Kidney capillary endothelial cell (primary cell): ENCODE results near the gene KRTAP17-1.

Experiments
- DNase-seq: peaks from one replicate; pipeline ENCODE4 v3.0.0-alpha.2; 2018; ENCODE audit warnings: low spot score

KRTAP17-1 gene

DNA sequence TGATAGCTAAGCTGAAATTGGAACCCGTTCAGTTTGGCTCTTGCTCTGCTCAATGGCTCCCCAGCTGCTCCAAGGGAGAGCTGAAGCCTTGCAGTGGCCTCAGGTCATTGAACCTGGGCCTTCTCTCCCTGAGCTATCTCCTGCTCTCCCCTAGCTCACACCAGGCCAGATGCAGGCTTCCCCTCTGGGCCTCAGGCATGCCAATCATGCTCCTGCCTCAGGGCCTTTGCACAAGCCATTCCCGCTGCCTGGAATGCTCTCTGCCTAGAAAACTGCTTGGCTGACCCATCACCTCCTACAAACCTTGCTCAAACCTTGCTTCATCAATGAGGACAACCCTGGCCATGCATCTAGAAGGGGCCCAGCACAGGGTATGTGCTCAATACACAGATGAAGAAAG lies 16.7 kb upstream of the KRTAP17-1 start:
- DNase-seq, result no peak

DNA sequence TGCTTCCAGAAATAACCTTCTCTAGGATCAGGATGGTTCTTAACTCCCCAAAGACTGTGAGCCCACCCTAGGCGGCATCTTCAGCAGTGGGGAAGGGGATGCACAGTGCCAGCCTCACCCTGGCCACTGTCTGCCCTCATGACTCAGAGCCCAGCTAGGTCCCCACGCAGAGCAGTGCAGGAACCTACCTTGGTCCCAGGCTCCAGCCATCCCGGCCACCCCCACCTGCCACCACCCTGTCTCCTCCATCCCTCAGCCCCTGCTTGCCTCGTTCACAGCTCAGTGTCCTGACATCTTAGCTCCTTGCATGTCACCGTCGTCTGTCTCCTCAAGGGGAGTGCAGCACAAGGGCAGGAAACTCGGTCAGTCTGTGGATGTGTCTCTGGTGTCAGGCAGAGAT lies 16.1 kb upstream of the KRTAP17-1 start:
- no peak for DNase-seq

DNA sequence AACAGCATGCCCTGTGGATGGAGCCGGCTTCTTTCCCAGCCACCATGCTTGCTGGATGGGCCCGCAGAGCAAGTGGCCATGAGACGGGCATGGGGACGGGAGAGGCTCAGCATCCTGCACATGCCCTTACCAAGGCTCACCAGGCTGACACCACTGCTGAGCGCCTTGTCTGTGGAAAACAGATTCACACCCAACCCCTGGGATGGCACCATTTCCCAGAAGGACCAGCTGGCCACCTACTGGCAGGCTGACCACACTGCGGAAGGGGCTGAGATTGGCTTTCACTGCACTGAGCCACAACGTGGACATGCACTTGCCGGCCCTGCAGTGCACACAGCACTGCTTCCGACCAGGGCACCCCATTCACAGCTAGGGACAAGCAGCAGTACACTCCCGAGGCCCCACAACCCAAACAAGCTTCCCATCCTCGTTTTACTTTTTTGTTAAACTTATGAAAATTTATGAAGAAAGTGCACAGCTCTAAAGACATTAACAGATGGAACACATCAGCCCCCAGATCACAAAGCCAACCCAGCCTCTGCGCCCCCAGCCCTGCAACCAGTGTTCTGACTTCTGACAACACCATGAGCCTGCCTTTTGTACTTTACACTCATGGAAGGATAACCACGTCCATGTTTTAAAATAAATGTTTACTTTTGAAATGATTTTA lies 13.9 kb upstream of the KRTAP17-1 start:
- peak; percentile 40 for DNase-seq

- no peak for DNase-seq
Observed at GRCh38 chr17:41328207-41328606, 12.7 kb upstream of the KRTAP17-1 start.

DNA sequence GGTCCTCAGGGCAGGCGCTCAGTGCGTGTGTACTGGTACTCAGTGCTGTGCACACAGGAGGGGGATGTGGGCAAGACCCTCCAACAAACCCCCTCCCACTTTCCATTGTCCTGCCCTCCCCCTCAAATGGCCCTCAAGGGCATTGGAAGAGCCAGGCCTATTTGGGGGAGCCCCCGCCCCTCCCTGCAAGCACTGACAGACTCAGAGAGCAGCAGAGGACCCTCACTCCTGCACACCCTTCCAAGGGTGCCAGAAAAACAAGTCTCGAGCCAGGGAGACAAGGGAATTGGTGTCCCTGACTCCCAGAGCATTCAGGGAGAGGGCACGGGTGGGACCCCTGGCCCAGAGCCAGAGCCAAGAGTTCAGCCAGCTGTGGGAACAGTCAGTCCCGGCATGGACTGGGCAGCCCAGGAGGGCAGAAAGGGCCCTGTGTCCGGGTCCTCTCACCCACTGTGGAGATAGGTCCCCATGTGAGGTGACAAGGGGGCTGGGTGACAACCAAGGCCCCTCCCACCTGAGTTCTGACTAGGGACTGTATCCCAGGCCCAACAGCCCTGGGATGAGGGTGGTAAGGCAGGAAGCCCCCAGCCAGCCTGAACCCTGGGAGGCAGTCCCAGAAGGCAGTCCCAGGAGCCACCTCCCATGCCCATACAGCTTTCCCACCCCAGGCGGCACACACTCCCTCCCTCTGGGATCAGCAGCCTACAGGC lies 12.1 kb upstream of the KRTAP17-1 start:
- DNase-seq, result no peak

- DNase-seq, result no peak
Observed at GRCh38 chr17:41326173-41327145, 10.9 kb upstream of the KRTAP17-1 start.

- no peak for DNase-seq
Observed at GRCh38 chr17:41325611-41326010, 10.1 kb upstream of the KRTAP17-1 start.

DNA sequence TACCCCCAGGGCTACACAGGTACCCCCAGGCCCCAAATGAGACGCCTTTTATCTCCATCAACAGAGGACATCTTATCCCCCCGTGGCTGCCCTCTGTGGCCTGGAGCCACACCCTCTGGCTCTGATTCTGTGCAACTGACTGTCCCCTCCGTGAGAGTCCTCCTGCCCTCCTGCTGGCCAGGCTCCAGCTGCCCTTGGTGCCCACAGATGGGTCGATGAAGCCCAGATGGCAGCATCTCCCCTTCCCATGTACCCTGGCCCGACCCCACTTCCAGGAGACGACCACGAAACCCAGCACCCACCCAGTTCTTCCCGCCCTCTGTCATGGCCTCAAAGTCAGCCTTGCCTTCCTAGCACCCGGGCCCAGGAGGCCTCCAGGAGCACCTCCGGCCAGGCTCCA lies 9.6 kb upstream of the KRTAP17-1 start:
- no peak for DNase-seq

GRCh38 chr17:41324180-41325075 lies 8.9 kb upstream of the KRTAP17-1 start:
- no peak for DNase-seq

DNA sequence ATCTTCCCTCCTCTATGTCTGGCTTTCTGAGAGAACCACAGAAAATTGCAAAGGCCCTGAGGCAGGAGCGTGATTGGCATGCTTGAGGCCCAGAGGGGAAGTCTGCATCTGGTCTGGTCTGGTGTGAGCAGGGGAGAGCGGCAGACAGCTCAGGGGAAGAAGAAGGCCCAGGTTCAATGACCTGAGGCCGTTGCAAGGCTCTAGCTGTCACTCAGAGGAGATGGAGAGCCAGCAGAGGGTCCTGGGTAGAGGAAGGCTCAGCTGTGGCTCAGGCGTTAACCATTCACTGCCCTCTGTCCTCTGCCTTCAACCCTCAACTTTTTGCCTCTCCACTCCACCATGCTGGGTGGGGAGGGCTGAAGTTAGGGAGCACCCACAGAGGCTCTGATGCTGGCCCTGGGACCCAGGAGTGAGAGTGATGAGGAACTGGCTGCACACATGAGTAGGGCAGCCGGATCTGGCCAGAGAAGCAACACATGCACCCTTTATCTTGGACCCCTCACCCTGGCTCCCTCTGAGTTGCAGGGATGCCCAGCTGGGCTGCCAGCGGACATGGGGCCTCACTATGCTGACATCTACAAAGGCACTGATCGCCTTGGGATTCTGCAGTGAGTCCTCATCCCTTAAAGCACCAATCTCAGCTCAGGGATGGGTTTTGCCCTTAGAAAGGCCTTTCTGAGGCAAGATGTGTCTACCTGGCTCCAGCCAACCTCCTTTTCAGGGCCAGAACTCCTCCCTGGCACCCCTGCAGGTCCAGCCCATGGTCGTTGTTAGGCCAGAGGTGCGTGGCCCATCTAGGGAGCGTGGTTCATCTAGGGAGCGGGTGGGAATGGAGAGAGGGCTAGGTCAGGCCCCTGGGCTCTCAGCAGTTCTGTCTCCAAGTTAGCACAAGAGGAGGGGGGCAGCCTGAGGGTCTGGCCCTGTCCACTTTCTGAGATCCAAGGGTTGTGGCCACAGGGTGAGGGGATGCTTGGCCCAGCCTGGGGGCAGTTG lies 7.7 kb upstream of the KRTAP17-1 start:
- DNase-seq, result no peak

DNA sequence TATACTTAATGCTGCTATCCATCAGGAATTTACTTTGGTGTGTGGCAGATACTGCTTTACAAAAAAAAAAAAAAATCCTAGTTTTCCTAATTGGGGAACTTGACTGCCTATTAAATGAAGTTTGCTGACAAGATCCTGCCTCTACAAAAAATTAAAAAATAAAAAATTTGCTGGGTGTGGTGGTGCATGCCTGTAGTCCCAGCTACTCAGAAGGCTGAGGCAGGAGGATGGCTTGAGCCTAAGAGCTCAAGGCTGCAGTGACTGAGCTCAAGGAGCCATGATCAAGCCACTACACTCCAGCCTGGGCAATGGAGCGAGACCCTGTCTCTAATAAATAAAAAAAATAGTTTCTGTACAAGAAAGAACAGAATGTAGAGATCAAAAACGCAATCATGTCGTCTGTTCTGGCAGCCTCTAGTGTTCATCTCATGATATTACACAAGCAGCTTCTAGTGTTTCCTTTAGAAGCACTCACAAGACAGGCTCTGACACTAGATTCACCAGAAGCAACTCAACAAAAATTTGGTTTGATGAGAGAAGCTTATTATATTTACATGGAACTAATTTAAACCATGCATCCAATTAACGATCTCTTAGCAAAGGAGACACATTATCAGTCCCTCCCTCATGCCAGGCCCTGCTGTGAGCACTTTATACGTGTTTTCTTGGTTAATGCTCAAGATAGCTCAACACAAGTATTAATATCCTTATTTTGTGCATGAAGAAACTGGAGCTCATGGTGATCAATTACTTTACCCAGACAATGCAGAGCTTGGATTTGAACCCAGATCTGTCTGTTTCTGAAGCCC lies 6.8 kb upstream of the KRTAP17-1 start:
- peak; percentile 53 for DNase-seq

- DNase-seq, result no peak
Observed at GRCh38 chr17:41318231-41318630, 2.7 kb upstream of the KRTAP17-1 start.

GRCh38 chr17:41315814-41316445 lies 420 bp upstream of the KRTAP17-1 start:
- DNase-seq, result no peak

DNA sequence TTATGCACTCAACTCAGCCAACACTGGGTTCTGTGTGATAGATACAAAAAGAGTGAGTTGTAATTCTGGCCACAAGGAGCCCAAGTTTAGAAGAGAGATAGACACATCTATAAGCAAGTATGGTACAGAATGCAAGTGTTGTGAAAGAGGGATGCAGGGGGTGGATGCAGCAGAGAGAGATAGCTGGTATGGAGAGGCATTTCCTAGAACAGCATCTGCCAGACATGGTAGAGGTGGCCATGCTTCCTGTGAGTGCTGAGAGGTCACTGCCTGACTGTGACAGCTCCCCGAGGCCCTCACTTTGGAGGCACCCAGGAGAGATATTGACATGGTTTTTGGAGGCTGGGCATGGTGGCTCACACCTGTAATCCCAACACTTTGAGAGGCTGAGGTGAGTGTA lies 4.4 kb downstream of the KRTAP17-1 start:
- DNase-seq, result no peak

- no peak for DNase-seq
Observed at GRCh38 chr17:41308918-41309359, 6.6 kb downstream of the KRTAP17-1 start, which contains the start of gene KRTAP16-1. TSS of gene KRTAP16-1 (minus strand) at chr17:41309309. CDS start at chr17:41309253, 56 bp downstream.

- no peak for DNase-seq
Observed at GRCh38 chr17:41308251-41308917, 7.1 kb downstream of the KRTAP17-1 start.

DNA sequence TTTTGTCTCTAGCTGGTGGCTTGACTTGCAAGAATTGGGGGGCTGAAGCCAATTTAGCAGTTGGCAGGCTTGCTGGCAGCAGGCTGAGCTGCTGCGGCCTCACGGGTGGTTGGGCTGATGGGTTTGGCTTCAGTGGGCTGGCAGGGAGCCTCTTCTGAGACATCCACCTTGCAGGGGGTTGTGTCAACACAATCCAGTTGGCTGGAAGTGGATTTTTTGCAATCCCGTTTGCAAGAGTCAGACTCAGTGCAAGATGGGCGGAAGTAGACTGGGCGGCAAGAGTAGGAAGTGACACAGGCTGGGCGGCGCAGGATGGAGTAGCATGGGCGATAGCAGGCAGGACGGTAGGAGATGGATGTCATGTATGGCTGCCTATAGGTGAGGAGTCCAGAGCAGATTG lies 7.9 kb downstream of the KRTAP17-1 start:
- DNase-seq, result no peak

DNA sequence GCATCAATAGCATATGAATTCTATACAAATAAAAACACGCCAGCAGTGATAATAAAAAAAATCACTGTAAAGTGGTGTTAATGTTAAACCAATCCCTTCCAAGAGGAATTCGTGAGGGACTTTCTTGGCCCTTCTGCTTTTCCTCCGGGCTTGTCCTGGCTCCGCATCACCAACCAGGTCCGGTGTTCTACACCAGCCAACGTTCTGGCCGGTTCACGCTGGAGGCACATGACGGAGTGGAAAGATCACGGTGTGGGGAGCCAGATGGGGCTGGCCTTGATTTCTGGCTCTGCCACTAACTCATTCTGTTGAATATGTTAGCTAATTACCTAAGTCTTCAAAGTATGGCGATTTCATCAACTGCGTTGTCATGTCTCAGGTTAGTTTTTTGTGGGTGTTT lies 11.4 kb downstream of the KRTAP17-1 start:
- no peak for DNase-seq
